Putamen (tissue), 1 donor: ENCODE measurements around the gene LZTS2.
A peak's percentile ranks its signal among the peaks of the same experiment; 100 is the strongest.

ENCODE experiments used
- DNase-seq: peaks from one replicate; pipeline ENCODE4 v3.0.0-alpha.2; 2016; ENCODE audit warnings: low spot score

LZTS2 gene

DNA sequence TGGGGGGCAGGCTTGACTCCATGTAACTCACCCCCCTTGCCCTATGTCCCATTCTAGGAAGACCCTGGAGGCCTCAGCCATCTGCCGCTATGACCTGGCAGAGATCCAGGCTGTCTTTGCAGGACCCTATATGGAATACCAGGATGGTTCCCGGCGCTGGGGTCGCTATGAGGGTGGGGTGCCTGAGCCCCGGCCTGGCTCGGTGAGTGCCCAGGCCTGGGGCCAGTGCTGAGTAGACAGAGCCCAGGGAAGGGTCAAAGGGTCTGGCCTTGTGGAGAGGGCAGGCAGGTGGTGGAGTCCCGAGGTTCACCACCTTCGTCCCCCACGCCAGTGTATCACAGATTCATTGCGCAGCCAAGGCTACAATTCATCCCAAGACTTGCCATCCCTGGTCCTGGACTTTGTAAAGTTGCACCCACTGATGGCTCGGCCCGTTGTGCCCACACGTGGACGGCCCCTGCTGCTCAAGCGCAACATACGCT is 19.8 kb upstream of the LZTS2 start:
- no peak for DNase-seq

GRCh38 chr10:100980311-100980710 is 19.3 kb upstream of the LZTS2 start:
- DNase-seq: no peak

- no peak for DNase-seq
Measured at GRCh38 chr10:100980711-100981110, 18.9 kb upstream of the LZTS2 start.

DNA sequence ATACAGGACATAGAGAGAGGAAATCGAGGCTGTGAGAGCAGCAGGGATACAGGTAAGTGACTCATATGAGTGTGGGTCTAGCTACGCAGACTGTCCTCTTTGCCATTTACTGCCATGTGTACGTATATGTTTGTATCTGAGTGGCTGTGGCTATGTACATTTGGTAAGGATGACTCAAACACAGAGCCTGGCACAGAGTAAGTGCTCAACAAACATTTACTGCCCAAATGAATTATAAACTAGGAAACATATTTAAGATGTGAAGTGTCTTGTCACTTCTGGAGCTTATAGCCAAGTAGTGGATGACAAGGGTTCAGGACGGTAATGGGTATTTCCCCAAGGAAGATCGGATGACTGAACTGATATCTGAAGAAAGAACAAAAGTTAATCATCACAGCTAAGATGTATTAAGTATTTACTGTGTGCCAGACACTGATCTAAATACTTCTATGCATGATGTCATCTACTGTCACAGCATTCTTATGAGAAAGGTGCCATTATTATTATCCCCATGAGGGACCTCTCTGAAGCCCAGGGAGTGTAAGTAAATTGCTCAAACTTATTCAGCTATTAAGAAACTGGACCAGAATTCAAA is 18.3 kb upstream of the LZTS2 start:
- no peak for DNase-seq

DNA sequence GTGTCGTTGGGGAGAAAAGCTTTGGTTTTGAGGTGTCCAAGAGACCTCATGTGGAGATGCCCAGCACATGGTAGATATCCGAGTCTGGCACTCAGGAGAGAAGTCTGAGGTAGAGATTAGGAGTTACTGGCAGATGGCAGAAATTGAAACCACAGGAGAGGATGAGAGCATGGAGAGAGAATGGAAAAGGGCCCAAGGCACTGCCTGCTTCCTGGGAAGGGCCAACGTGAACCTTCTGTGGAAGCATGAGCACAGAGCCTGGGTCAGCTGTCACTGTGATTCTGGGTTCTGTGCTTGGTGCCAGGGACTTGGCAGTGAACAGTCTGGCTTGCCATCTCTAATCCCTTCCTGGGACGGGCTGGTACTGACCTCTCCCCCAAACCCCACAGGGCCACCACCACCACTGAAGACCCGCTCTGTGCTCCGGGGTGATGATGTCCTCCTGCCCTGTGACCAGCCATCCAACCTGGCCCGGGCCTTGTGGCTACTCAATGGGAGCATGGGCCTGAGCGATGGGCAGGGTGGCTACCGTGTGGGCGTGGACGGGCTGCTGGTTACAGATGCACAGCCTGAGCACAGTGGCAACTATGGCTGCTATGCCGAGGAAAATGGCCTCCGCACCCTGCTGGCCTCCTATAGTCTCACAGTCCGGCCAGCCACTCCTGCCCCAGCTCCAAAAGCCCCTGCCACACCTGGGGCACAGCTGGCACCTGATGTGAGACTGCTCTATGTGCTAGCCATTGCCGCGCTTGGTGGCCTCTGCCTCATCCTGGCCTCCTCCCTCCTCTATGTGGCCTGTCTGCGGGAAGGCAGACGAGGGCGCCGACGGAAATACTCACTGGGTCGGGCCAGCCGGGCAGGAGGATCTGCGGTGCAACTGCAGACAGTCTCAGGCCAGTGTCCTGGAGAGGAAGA is 16.4 kb upstream of the LZTS2 start:
- DNase-seq: no peak

DNA sequence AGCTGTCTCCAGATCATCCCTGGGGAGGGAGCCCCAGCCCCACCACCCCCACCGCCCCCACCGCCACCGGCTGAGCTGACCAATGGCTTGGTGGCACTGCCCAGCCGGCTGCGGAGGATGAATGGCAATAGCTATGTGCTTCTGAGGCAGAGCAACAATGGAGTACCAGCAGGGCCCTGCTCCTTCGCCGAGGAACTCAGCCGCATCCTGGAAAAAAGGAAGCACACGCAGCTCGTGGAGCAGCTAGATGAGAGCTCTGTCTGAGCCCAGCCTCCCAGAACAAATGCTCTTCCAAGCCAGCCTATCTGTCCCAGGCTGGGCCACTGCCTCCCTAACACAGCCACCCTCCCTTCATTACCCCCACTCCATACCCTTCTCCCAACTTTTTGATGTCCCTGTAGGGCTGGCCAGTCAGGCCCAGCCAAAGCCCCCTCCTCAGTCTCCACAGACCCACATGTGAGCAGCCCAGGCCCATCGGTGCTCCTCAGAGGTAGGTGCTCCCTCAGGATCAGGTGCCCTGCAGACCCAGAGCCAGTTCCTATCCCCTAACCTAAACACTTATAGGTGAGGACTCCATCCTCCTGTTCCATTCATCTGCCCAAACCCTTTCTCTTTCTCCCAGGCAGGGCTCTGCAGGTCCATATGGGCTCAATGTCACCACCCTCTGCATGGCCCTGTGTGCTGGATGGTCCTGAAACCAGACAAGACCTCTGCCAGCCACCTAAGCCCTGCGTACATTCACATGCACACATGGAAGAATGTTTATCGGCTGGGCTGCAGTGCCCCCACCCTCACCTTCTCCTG is 15.5 kb upstream of the LZTS2 start:
- no peak for DNase-seq

- no peak for DNase-seq
Measured at GRCh38 chr10:100984672-100985177, 14.9 kb upstream of the LZTS2 start.

- DNase-seq: no peak
Measured at GRCh38 chr10:100985336-100985735, 14.3 kb upstream of the LZTS2 start.

GRCh38 chr10:100986623-100986951 is 13.0 kb upstream of the LZTS2 start:
- DNase-seq: no peak

- DNase-seq: peak; percentile 89
Measured at GRCh38 chr10:100986952-100987684, 12.5 kb upstream of the LZTS2 start, which contains the start of the genes MRPL43 and TWNK. TSS of gene MRPL43 (minus strand) at chr10:100987497. CDS start at chr10:100987443, 54 bp downstream. TSS of gene TWNK (plus strand) at chr10:100987543. CDS start at chr10:100988211, 668 bp downstream.

DNA sequence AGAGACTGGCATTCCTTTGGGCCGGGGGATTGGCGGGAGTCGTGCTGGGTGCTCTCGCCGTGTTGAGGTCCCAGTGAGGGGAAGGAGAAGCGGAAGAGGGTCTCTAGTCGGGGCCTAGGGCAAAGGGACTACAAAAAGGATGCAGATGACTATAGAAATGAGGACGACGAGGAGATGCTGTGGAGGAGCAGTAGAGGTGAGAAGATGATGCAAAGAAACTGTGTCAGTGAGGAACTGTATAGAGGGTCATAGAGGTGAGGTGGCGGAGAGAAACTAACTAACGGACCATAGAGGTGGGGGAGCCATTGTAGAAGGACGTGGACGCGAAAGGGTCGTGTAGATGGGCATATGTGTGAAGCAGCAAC is 11.9 kb upstream of the LZTS2 start:
- no peak for DNase-seq

- DNase-seq: no peak
Measured at GRCh38 chr10:100988166-100988565, 11.4 kb upstream of the LZTS2 start.

DNA sequence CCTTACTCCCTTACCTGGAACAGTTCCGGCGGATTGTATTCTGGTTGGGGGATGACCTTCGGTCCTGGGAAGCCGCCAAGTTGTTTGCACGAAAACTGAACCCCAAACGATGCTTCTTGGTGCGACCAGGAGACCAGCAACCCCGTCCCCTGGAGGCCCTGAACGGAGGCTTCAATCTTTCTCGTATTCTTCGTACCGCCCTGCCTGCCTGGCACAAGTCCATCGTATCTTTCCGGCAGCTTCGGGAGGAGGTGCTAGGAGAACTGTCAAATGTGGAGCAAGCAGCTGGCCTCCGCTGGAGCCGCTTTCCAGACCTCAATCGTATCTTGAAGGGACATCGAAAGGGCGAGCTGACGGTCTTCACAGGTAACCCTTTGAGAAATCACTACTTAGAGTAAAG is 10.5 kb upstream of the LZTS2 start:
- no peak for DNase-seq

GRCh38 chr10:100993986-100994708 is 5.5 kb upstream of the LZTS2 start:
- DNase-seq: peak; percentile 75

DNA sequence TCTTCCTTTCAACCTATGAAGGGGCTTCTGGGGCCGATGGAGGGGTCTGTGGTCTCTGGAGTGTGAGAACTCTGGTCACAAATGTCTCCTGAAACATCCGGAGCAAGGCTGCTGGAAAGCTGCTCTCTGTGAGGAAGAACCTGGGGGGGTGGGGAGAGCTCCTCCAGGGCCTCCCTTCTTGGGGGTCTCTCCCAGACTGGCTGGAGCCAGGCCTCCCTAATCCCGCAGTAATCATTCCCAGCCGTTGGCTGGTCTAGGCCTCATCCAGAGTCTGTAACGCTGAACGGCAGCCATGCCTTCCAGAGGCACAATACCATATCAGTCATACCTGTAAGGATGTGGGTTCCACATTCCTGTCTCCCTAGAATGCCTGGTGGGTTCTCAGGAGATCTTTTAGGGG is 4.4 kb upstream of the LZTS2 start:
- no peak for DNase-seq

GRCh38 chr10:100996678-100997359 is 2.8 kb upstream of the LZTS2 start:
- DNase-seq: no peak

- DNase-seq: peak; percentile 61
Measured at GRCh38 chr10:100997360-100998182, 2.0 kb upstream of the LZTS2 start.

DNA sequence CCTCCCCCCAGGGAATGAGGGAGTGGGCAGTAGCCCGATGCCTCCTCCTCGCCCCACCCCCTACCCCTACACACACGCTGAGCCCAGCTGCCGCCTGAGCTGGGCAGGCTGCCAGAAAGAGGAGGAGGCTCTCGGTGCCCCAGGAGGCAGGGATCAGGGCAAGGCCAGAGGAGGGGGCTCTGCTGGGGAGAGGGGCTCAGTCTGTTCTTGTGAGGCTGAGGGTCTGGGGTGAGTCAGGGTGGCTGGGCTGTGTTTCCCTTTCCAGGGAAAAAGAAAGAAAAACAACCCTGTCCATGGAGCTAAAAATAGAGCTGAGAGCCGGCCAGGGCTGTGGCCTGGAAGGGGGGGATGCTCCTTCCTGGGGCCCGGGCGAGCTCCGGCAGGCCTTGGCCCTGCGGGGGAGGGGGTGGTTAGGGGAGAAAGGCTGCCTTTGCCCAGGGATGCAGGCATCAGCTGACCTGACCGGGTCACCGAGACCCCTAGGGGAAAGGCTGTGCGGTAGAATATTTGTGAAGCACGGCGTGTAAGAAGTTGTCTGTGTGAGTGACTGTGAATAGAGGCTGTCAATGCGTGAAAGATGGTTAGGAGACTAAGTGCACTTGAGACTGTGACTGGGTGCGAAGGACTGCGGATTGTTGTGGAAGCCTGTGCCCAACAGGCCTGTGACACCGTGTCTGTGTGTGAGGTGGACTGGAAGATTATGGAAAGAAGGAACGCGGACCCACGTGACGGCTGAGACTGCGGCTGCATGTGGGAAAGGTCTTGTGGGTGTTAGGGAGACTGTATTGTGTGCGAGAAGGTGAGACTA is 1.2 kb upstream of the LZTS2 start:
- DNase-seq: peak; percentile 96
